Common myeloid progenitor, CD34-positive (primary cell): ENCODE measurements around the gene LBX2.
A peak's percentile ranks its signal among the peaks of the same experiment; 100 is the strongest.
"Not testable (repeated sequence)": the region's sequence is repeated elsewhere in the genome, so short reads cannot be mapped to it uniquely, and the experiment has no call there.

Source experiments
- CTCF ChIA-PET: fragments of 350-600 bp; sonication (Branson Sonifier 250); formaldehyde crosslinking; loops from one replicate; lab custom pipeline; 2021; ENCODE audit warnings: antibody characterized with exemption; lab: Charles Lee
- POLR2A ChIA-PET: fragments of 350-600 bp; sonication (Branson Sonifier 250); formaldehyde crosslinking; loops from one replicate; lab custom pipeline; 2021; ENCODE audit warnings: antibody characterized with exemption; lab: Charles Lee
- DNase-seq, 3 donors: peaks; one replicate each; pipeline versions ENCODE4 v3.0.0 to v3.0.0-alpha.2; 2013
- H3K27ac ChIP-seq, 2 experiments: 1 replicate in 1 of 2; 2 replicates in 1 of 2; pipeline ENCODE4 v1.7.0; 2013; ENCODE audit warnings: inconsistent platforms in 2 of 2, low read length in 2 of 2, mild to moderate bottlenecking in 2 of 2, low read depth in 1 of 2, moderate library complexity in 1 of 2; ENCODE audit not compliant: severe bottlenecking in 2 of 2, insufficient read depth in 1 of 2, poor library complexity in 1 of 2
- H3K27me3 ChIP-seq, 5 experiments: replicated peaks in 2 of 5; 1 replicate in 3 of 5; 2 replicates in 2 of 5; pipeline versions ENCODE4 v1.6.1 to v1.7.0; 2013; ENCODE audit warnings: low read length in 4 of 5, mild to moderate bottlenecking in 2 of 5, moderate library complexity in 2 of 5, inconsistent platforms in 1 of 5; ENCODE audit not compliant: insufficient read depth in 5 of 5, control insufficient read depth in 4 of 5
- H3K36me3 ChIP-seq, 4 experiments: 1 replicate in 2 of 4; 2 replicates in 2 of 4; pipeline versions ENCODE4 v1.6.1 to v1.7.0; 2013; ENCODE audit warnings: low read length in 3 of 4, control low read depth in 1 of 4, mild to moderate bottlenecking in 1 of 4; ENCODE audit not compliant: control insufficient read depth in 4 of 4, insufficient read depth in 4 of 4
- H3K4me1 ChIP-seq, 4 experiments: 1 replicate in 3 of 4; 2 replicates in 1 of 4; pipeline versions ENCODE4 v1.6.1 to v1.7.1; 2013; ENCODE audit warnings: low read length in 3 of 4, mild to moderate bottlenecking in 3 of 4, control low read depth in 1 of 4, inconsistent platforms in 1 of 4, moderate library complexity in 1 of 4; ENCODE audit not compliant: control insufficient read depth in 4 of 4, insufficient read depth in 4 of 4; ENCODE audit errors: control extremely low read depth in 1 of 4
- H3K4me3 ChIP-seq, 7 experiments: 1 replicate in 4 of 7; 2 replicates in 3 of 7; pipeline versions ENCODE4 v1.5.1 to v1.7.0; 2013; ENCODE audit warnings: mild to moderate bottlenecking in 7 of 7, low read length in 6 of 7, moderate library complexity in 6 of 7, inconsistent platforms in 2 of 7, low read depth in 2 of 7, control low read depth in 1 of 7; ENCODE audit not compliant: insufficient read depth in 4 of 7, control insufficient read depth in 1 of 7; ENCODE audit errors: extremely low read depth in 1 of 7
- H3K9me3 ChIP-seq, 5 experiments: 1 replicate in 4 of 5; 2 replicates in 1 of 5; pipeline versions ENCODE4 v1.6.1 to v1.7.1; 2013; ENCODE audit warnings: low read length in 4 of 5, mild to moderate bottlenecking in 2 of 5, inconsistent platforms in 1 of 5, low read depth in 1 of 5, moderate library complexity in 1 of 5; ENCODE audit not compliant: control insufficient read depth in 4 of 5, insufficient read depth in 2 of 5; ENCODE audit errors: control extremely low read depth in 1 of 5
- WGBS: methylation state at CpG from one replicate; pipeline ENCODE4 v1.1.5; 2013; ENCODE audit not compliant: insufficient coverage; 5-methylcytosine and 5-hydroxymethylcytosine counted together

Gene LBX2

DNA sequence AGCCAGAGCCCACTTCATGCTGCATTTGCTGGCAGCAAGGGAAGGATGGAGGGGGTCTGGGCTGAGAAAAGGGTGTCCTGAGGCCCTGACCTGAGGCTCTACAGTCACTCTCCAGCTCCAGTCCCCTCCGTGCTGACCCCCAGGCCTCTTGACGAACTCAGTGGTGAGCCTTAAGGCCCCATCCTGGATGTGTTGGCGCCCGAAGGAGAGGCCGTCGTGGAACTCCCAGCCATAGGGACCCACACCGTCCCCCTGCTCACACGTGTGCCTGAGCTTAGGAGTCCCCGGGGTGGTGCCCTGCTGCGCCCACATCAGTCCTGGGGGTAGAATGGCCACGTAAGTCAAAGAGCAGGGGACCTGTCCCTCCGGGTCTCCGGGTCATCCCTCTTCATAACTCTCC, 35.0 kb downstream of the LBX2 start:
- no peak for DNase-seq
- WGBS = 13% methylated on average over 12 of the region's 13 CpGs
- Histone ChIP-seq H3K4me1 (peaks cover 5 to 16% (median 14%) of the 10 kb centered on the region in 4 experiments), H3K27me3 (no peaks in the 10 kb centered on the region), H3K36me3 (peaks cover 4 to 27% (median 19%) of the 10 kb centered on the region in 4 experiments), H3K4me3 (peak overlapping the region; percentile 65 to 85 (median 79)), H3K27ac (peak overlapping the region; percentile 33 to 80), H3K9me3 (no peaks in the 10 kb centered on the region)
- ChIA-PET CTCF (interaction anchor here (0.6 to 2.3 kb wide), 8 partner anchors 10 to 125 kb away, joined by 3 to 7 read pairs (median 3); partner anchors contain the start of gene INO80B), POLR2A (no interaction called here)

DNA sequence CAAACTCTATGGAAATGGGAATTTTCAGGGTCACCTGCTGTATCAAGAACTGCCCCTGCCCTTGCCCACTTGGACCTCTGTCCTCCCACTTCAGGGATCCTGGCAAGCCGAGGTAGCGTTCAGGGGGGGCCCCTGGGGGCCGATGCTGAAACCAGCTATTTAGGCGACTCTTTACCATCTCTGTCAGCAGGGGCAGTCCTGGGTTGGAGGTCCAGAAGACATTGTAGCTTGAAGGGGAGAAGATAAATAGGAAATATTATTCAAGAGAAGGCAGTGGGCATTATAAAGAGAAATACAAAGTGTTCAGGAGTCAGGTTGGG, 36.7 kb downstream of the LBX2 start:
- POLR2A ChIA-PET = no interaction called here
- Histone ChIP-seq H3K27me3 (no peaks in the 10 kb centered on the region), H3K4me3 (no peak overlapping the region), H3K27ac (no peak overlapping the region), H3K36me3 (peaks cover 4 to 27% (median 19%) of the 10 kb centered on the region in 4 experiments), H3K9me3 (no peaks in the 10 kb centered on the region), H3K4me1 (peaks cover 5 to 27% (median 20%) of the 10 kb centered on the region in 4 experiments)
- no CpG with 5 or more reads among the region's 4 CpGs for WGBS
- CTCF ChIA-PET = interaction anchor here (1.0 kb wide), 1 partner anchor 73 kb away, joined by 3 read pairs; no protein-coding TSS in a partner anchor
- no peak for DNase-seq

DNA sequence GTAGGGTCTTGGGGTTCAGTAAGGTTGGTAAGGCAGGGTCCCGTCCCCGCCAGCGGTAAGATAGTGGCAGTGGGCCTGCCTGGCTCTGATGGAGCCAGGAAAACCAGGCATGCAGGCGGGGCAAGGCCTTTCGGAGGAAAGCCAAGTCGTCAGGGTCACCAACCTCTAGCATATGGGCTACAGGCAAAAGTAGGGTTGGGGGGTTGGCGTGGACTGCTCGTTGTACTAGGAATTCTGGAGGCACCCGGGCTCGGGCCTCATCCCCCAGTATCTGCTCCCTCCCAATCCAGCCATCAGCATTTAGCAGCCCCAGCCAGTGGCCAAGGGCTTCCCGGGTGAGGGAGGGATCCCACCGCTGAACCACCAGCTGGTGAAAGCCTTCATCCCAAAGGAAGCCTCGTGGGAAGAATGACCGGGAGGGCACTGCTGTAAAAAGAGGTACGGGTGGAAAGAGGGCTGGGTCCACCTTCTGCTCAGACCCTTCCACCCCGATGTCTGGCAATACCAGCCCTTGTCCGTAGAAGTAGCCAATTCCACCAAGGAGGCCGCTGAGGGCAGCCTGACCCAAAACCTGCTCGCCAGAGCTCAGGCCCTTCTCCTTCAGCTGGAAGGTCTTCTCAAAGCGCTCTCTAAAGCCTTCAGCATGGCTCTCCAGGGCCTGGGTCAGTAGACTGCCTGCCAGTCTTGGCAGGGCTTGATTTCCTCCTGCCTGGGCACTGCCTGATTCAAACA, 37.2 kb downstream of the LBX2 start:
- WGBS = 97% methylated on average over 16 of the region's 20 CpGs
- no peak for DNase-seq
- no peaks in the 10 kb centered on the region for H3K27me3 ChIP-seq
- peaks cover 4 to 27% (median 19%) of the 10 kb centered on the region in 4 experiments for H3K36me3 ChIP-seq
- no peak overlapping the region for H3K27ac ChIP-seq
- no peaks in the 10 kb centered on the region for H3K9me3 ChIP-seq
- ChIA-PET CTCF (interaction anchor here (1.0 to 8.2 kb wide), 6 partner anchors 19 to 73 kb away, joined by 3 to 59 read pairs (median 4); partner anchors contain the start of genes CCDC142 and TTC31), POLR2A (no interaction called here)
- no peak overlapping the region for H3K4me3 ChIP-seq
- peaks cover 5 to 32% (median 20%) of the 10 kb centered on the region in 4 experiments for H3K4me1 ChIP-seq

DNA sequence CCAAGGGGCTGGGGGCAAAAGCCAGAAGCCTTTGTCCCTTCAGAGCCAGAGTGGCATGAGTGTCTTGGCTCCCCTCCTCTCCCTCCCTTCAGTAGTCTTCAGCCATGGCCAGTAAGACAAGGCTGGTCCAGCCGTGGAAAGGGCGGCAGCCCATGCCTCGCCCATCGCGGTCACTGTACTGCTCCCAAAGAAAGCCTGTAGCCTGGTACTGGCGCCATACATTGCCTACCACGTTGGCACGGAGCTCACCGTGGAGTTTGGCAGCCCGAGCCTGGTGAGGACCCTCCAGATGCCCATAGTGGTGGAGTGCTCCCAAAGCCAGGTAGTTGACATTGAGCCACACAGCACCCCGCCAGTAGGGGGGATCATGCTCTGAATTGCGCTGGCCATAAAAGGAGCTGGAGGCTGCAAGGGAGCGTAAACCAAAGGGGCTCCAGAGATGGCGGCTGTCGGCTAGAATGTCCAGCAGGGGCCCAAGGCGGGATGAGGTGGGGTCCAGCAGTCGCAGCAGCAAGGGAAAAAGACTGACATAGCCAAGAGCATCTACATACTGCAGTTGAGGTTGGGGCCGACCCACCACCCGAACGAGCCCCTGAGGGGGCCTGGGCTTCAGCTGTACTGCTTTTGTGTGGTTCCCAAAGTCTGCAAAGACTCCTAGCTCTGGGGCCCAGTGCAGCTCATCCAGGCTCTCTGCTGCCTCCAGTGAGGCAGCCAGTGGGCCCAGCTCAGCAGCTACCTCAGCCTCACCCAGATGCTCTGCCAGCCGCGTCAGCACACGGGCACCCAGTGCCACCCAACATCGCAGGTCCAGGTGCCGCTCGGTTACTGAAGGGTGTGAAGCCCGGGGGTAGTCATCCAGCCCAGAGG, 38.0 kb downstream of the LBX2 start:
- POLR2A ChIA-PET = no interaction called here
- peaks cover 4 to 27% (median 19%) of the 10 kb centered on the region in 4 experiments for H3K36me3 ChIP-seq
- no peak overlapping the region for H3K4me3 ChIP-seq
- peaks cover 11 to 40% (median 28%) of the 10 kb centered on the region in 4 experiments for H3K4me1 ChIP-seq
- no peaks in the 10 kb centered on the region for H3K9me3 ChIP-seq
- peak in 2 of 3 donors; percentile 48 to 49 for DNase-seq
- H3K27ac ChIP-seq = no peak overlapping the region
- no peaks in the 10 kb centered on the region for H3K27me3 ChIP-seq
- CTCF ChIA-PET = interaction anchor here (1.0 to 8.2 kb wide), 6 partner anchors 20 to 73 kb away, joined by 3 to 59 read pairs (median 4); partner anchors contain the start of genes CCDC142 and TTC31
- 95% methylated on average over 24 of the region's 27 CpGs for WGBS

DNA sequence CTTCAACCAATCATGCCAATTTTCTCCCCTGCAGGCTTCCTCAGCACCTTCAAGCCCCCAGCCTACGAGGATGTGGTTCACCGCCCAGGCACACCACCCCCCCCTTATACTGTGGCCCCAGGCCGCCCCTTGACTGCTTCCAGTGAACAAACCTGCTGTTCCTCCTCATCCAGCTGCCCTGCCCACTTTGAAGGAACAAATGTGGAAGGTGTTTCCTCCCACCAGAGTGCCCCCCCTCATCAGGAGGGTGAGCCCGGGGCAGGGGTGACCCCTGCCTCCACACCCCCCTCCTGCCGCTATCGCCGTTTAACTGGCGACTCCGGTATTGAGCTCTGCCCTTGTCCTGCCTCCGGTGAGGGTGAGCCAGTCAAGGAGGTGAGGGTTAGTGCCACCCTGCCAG, 39.2 kb downstream of the LBX2 start:
- peaks cover 4 to 30% (median 19%) of the 10 kb centered on the region in 4 experiments for H3K36me3 ChIP-seq
- POLR2A ChIA-PET = interaction anchor here (0.6 kb wide), 1 partner anchor 20 kb away, joined by 3 read pairs; no protein-coding TSS in a partner anchor

DNA sequence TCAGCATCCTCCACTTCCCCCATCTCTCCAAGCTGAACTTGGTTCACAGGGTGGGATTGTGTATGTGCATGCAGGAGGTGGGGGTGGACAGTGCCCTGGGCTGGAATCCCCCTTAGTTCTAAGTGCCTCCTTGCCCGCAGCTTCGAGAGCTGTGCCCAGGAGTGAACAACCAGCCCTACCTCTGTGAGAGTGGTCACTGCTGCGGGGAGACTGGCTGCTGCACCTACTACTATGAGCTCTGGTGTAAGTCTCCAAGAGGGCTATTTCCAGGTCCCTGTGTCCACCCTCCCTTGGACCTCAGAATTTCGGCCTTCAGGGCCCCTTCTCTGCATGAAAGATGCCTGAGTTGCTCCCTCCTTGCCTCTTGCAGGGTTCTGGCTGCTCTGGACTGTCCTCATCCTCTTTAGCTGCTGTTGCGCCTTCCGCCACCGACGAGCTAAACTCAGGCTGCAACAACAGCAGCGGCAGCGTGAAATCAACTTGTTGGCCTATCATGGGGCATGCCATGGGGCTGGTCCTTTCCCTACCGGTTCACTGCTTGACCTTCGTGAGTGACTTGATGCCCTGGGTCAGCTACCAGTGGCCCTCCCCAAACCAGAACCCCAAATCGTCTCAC, 39.8 kb downstream of the LBX2 start:
- DNase-seq, H3K27ac ChIP-seq, H3K27me3 ChIP-seq, H3K9me3 ChIP-seq: not testable (repeated sequence)
- POLR2A ChIA-PET = interaction anchor here (0.6 to 2.9 kb wide), 2 partner anchors 13 to 21 kb away, joined by 3 to 12 read pairs; partner anchors contain the start of gene MRPL53
- CTCF ChIA-PET = interaction anchor here (0.8 to 8.2 kb wide), 6 partner anchors 8 to 129 kb away, joined by 3 to 59 read pairs (median 6); partner anchors contain the start of genes CCDC142, MRPL53 and TTC31
- Histone ChIP-seq H3K4me3 (peak overlapping the region in 5 of 7 experiments; percentile 28 to 98 (median 84)), H3K4me1 (peaks cover 6 to 49% (median 36%) of the 10 kb centered on the region in 4 experiments), H3K36me3 (peaks cover 4 to 30% (median 19%) of the 10 kb centered on the region in 4 experiments)
- WGBS = 94% methylated on average over 12 of the region's 13 CpGs

More for the DNA sequence above, 39.2 kb downstream of the LBX2 start:
- peaks cover 6 to 47% (median 36%) of the 10 kb centered on the region in 4 experiments for H3K4me1 ChIP-seq
- not testable (repeated sequence) for H3K27me3 ChIP-seq, H3K27ac ChIP-seq, DNase-seq, H3K9me3 ChIP-seq, H3K4me3 ChIP-seq
- no CpG with 5 or more reads among the region's 10 CpGs for WGBS
- CTCF ChIA-PET = interaction anchor here (1.0 to 8.2 kb wide), 5 partner anchors 21 to 128 kb away, joined by 3 to 59 read pairs (median 6); partner anchors contain the start of genes CCDC142 and TTC31
